ENCODE measurements around the gene PRKCA.

Gene PRKCA

DNA sequence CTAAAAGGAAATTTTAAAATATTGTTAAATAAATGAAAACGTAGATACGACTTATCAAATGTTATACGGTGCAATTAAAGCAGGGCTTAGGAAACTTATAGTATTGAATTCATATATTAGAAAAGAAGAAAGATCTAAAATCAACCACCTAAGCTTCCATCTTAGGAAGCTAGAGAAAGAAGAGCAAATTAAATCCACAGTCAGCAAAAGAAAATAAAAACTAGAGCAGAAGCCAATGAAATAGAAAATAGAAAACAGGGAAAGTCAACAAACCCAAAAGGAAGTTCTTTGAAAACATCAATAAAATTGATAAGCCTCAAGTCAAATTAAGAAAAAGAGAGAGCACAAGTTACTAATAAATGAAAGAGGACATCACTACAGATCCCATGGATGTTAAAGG is 457.9 kb downstream of the PRKCA start:
- no peak for DNase-seq

- no peak for DNase-seq
These were observed 459.9 kb downstream of the PRKCA start for GRCh38 chr17:66762276-66762675.

- no peak for DNase-seq
These were observed 460.6 kb downstream of the PRKCA start for GRCh38 chr17:66763056-66763455.

DNA sequence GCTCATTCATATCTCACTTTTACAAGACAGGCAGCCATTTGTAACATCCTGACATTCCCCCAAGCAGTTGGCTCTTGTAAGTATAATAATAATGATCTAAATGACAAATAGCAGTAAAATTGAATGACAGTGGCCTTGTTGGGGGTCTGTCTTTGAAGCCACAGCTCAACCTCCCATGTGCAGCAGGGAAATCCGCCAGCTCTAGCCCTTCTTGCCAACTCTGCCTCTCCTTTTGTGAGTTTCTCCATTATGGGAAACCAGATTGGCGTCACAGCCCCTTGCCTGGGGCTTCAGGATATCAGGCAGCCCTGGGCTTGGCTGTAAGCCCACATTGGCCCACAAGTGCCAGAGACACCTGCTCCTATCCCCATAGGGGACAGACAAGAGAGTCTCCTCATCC is 462.1 kb downstream of the PRKCA start:
- no peak for DNase-seq

DNA sequence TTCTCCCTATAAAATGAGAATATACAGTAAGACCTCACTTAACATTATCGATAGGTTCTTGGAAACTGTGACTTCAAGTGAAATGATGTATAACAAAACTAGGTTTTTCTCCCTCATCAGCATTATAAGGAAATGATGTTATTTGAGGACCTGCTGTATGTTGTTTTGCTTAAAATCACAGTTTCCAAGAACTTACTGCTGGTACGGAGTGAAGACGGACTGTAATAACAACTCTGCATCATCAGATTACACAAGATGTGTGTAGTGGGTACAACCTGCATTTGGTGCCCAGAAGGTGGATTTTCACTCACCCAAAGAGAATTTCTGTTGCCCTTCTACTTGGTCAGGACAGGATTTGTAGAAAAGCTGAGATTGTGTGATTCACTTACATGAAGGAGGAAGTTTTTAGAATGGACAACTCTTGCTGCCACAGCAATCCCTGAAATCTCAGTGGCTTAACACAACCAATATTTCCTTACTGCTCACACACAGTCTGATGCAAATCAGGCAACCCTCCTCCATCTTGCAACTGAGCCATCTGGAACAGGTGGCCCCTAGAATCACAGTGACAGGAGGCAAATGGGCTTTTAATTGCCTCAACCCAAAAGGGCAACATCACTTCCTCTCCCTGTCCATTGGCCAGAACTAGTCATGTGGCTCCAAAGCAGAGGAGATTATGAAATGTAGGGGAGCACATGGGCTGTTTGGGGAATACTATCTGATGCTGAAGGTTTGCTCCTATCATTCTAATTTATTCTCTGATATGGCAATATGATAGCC is 464.9 kb downstream of the PRKCA start:
- DNase-seq: no peak

DNA sequence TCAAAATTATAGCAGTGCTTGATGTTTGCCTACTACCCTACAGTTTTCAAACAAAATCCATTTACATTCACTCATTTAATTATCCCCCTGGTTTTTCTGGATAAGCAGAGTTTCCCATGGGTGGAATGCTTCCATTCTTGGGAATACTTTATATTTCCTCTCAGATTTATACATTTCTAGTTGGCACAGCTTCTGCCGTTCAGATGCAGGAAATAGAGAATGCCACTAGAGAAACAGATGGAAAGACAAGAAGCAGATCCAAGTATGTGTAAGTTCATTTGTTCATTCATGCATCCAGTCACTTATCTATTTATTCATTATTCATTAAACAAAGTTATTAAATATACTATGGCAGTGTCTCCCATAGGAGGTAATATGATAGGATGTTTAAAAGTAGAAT is 467.5 kb downstream of the PRKCA start:
- DNase-seq: no peak

DNA sequence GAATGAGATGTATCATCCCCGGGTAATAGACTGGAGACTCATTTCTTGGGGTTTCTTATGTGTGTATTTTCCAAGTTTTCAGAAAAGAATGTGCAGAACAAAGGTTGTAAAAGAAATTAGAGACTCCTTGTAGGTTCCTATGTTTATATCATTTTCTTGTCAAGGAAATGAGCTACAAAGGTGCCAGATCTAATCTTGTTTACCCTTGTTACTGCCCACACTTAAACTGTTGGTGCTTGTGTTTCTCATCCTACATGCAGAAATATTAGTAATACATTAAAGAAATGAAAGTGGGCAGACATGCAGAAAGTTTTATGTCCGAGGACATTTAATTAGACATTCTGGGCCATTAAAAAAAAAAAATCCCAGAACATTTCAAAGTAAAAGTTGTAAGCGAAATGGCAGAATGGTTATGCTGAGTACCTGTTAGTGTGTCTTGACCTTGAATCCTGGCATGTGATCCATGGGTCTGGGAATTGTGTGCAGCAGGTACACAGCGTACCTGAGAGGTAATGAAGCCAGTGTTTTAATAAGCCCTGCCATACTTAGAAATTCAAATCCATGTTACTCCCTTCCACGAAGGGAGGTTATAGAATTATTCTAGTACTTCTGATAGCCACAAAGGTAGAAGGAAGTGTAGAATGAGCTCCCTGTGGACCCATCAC is 469.9 kb downstream of the PRKCA start:
- DNase-seq: no peak

DNA sequence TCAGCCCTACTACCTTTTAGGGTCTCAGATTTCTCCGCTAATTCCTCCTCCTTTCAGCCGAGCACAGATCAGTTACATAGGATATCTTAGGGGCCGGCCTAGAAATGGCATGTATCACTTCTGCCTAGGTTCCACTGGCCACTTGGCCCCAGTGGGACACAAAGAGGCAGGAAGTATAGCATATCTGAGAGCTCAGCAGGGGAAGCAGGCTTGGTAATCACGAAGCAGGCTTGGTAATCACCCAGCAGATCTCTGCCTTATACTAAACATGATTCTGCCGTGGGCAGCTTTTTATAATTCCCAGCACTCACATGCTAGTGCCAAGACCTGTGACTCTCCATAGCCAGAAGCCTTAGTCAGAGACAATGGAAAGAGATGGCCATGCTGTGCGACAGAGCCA is 472.9 kb downstream of the PRKCA start:
- DNase-seq: no peak

DNA sequence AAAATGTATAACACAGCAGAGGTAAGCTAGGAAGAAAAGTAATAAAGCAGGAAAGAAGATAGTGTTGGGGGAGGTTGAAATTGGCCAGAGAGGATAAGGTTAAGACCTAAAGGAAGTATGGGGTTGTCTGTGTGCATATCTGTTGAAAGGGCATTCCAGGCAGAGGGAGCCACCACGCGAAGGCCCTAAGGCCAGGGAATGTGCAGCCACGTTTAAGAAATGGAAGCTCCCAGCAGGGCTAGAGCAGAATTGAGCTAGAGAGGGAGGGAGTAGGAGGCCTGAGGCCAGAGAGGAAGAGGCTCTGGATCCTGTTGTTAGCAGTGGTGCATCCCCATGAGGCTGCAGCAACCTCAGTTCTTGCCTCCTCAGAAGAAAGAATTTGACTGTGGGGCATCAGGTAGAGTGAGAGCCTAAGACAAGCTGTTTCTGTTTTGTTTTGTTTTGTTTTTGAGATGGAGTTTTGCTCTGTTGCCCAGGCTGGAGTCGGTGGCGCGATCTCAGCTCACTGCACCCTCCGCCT is 473.5 kb downstream of the PRKCA start:
- DNase-seq: no peak

DNA sequence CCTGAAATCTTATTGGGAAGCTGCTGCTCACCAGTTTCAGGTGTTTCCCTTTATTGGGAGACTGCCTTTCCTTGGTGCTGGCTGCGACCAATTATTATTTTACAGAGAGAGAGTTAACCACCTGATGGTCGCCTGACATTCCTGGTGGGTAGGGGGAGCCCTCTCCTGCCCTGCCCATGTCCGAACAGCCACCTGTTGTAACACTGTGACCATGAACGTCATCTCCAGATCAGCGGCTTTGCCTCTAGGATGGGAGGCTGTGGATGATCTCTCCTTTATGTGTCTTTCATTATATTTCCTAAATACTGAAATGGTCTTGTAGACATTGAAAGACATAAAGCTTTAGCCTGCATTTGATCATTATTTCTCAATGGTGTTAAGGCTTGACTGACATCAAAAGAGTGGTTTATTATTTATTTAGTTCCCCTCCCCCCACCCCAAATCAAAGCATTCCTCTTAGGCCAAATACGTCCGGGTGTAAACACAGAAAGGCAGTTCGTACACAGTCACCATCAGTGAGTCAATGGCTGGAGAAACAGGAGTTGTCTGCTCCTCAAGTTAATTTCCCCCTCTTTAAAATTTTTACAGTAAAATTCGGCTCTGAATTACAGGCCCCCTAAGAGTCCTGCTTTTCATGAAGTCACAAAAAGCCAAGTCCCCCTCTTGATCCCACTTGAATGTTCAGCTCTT is 474.7 kb downstream of the PRKCA start:
- no peak for DNase-seq

DNA sequence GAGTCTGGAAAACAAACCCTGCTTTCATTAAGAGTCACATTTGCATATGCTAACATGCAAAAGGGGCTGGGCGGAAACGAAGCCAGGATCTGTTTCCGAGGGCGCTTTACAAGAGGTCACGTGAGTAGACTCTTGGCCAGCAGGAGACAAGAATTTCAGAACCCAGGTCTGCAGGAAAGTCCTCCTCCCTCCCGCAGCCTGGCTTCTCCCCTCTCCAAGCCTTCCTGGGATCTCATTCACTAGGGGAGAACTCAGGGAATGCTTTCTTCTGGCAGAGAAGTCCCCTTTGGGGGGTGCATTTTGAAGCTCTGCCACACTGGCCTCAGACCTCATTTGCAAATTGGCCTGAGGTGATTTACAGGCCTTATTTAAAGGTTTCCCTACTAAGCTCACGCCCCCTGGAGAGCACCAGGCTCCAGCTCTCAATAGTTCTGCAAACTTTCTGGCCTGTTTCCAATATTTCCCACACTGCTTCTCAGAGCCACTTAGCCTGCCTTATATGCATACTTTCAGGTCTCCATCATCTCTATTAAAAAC is 475.3 kb downstream of the PRKCA start:
- DNase-seq: no peak

GRCh38 chr17:66778531-66779236 is 476.3 kb downstream of the PRKCA start:
- no peak for DNase-seq

GRCh38 chr17:66779237-66779606 is 476.8 kb downstream of the PRKCA start:
- DNase-seq: no peak

DNA sequence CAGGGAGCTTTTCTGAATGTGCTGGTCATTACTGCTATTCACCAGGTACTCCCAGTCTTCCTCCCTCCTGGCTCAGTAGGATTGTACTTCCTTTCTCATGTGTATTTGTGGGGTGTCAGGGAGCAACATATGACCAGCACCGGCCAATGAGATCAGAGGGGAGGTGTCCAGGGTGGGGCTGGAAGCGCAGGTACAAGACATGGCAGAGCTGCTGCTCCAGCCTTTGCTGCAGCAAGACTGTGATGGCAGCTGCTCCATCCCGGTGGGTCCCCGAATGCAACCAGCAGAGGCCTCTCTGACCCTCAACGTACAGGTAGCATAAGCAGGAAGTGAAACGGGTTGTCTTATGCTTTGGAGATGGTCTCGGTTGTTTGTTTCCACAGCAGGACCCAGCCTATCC is 478.7 kb downstream of the PRKCA start:
- DNase-seq: no peak

DNA sequence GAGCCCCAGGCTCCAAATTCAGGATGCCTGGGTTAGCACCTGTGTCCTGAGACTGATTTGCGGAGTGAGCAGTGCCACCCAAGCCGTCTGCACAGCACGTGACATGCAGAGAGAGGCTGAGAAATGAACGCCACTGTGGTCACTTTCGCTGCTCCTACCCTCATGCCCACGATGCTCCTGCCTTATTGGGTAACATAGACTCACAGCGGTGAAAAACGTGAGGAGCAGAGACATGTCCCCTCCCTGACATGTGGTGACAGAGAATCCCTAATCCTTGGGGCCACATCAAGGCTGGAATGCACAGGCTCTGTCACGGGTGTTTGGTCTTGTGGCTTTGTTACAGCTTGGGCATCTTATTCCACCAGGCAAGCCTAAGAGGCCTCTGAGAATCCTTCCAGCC is 480.4 kb downstream of the PRKCA start:
- no peak for DNase-seq

DNA sequence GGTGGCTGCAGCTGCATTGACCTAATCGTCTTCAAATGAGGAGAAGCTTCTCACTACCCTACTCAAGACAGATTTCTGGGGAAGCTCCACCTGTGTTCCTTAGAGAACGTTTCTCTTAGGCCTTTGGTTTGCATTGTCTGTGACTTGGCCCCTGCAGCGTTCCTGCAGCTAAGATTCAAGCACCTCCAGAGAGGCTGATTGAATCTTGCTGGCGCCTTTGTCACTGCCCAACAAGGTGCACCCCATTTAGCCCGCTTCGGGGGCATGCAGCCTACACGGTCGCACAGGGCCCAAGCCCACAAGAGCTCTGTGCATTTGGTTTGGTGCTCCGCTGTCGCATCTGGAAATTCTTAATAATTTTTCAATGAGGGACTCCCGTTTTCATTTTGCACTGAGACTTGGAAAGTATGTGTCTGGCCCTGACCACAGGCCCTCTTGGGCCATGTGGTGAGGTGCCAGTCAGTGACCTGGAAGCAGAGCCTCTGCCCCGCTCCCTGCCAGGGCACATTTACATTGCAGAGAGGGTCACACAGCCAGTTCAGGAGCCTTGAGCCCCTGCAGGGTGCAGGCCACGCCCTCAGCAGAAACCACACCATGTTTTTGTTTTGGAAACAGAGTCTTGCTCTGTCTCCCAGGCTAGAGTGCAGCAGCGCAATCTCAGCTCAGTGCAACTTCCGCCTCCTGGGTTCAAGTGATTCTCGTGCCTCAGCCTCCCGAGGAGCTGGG is 481.4 kb downstream of the PRKCA start:
- no peak for DNase-seq

- no peak for DNase-seq
These were observed 482.4 kb downstream of the PRKCA start for GRCh38 chr17:66784621-66785364.

DNA sequence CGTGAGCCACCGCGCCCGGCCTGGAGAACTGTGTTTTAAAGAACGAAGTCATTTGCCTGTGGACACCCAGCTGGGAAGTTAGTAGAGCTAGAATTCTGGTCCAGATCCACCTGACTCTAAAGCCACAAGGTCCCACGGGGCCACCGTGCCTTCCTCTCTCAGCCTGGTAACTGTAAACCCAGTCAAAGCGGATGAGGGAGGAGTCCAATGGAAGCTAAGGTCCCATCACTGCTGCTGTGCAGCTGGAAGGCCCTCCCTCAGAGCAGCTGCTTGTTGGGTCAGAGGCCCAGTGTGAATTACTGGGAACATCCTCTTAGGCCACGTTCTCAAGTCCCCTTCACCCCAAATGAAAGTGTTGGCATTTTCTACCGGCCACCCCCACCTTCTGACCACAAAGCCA is 483.7 kb downstream of the PRKCA start:
- DNase-seq: no peak

DNA sequence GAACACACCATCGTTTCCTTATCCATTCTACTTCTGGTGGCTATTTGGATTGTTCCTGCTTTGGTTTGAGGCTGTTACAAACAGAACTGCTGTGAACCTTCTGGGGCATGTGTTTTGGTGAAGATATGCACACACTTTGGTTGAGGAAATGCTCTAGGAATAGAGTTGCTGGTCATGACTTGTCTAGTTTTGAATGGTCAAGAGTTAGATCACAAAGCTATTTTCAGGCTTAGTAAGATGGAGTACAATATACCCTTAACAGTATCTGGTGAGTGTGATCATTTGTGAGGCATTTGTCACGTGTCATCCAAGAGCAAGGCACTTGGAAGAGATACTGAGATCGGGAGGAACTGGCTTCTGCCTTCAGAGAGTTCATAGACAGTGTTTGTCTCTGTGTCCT is 485.5 kb downstream of the PRKCA start:
- DNase-seq: no peak

DNA sequence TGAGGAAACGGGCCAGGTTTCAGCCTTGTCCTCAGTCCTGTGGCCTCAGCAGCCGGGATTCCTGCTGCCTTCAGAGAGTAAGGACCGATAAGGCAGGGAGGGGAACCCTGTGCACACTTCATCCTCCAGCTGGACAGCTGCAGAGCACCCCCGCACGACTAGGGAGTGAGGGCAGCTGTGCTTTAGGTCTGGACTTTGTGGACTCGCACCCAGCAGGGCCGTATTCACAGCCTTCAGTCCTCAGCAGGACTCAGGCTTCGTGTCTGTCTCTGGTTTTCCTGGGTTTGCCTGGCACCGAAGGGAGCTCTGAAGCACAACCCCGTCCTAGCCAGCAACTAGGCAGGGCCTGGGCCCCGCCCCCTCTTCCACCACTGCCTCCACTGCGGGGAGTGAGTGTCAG is 486.7 kb downstream of the PRKCA start:
- DNase-seq: no peak

DNA sequence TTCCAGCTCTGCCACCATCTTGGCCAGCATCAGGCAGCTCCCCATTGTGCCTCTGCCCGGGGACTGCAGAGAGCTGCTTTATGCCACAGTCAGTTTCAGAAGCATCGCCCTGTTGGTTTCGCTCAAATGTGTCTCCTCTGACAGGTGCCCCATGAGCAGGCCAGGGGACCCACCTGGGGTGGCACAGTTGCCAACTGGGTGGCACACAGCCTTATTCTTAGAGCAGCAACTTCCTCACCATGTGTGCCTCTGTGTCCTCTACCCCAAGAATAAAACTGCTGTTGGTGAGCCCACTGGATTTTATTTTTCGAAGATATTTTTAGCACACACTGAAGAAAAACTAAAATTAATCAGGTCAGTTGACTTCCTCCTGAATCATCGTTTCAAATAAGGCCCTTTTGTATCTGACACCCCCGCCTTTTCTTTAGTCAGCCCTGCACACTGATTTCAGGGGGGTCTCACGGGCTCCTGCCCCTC is 487.6 kb downstream of the PRKCA start:
- no peak for DNase-seq

Data from CD4-positive, alpha-beta T cell treated with Interleukin-4 for 4 hours (primary cell).